ENCODE data around the gene KPTN. TPM values are rescaled to one million over a fixed set of nuclear protein-coding genes. Genes with fewer than 3 reads are reported as not detected.

The KPTN gene
- total and polyA plus RNA-seq, 2 of the 8 experiments (the other 6 are each of a cell fraction or from before 2014, with no cell fraction given): 23.6 to 31.3 TPM

GRCh38 chr19:47514151-47514868 lies 30.3 kb upstream of the KPTN start:
- H2AFZ ChIP-seq (ENCODE audit: low read length): no peak overlapping the region
- peak overlapping the region; percentile 68; the same call in 1 of the 2 replicates for H2BK12ac ChIP-seq (ENCODE audit: low read depth, low read length)
- no peak for TF ChIP-seq NANOG (IDR thresholded peaks at IDR 0.05; ENCODE audit: insufficient read depth, low read depth, low read length, poor library complexity, severe bottlenecking)
- peak; percentile 87 for TF ChIP-seq SAP30 (IDR thresholded peaks at IDR 0.05; ENCODE audit: insufficient read depth, insufficient replicate concordance, low read length)
- DNase-seq (ENCODE audit: low read depth in 1 of 2, low spot score in 2 of 2): no peak
- H2BK120ac ChIP-seq (replicated peaks; ENCODE audit: low read depth, low read length): no peak overlapping the region
- no peak overlapping the region for H2AK5ac ChIP-seq (ENCODE audit: low read depth, low read length)
- H2BK15ac ChIP-seq (ENCODE audit: low read length): no peak overlapping the region
- peak overlapping the region; percentile 81 to 92 (median 85) for H3K9ac ChIP-seq (replicated peaks in 1 of 4; ENCODE audit: extremely low read depth in 1 of 4, low read depth in 3 of 4, low read length in 3 of 4)
- H4K8ac ChIP-seq (ENCODE audit: extremely low read depth, insufficient read depth, low read length): peak overlapping the region; percentile 31; the same call in 1 of the 2 replicates
- peak overlapping the region; percentile 88 to 96 (median 94) for H3K4me3 ChIP-seq (ENCODE audit: extremely low read depth in 1 of 4, insufficient read depth in 2 of 4, low read depth in 3 of 4, low read length in 4 of 4)
- H3K36me3 ChIP-seq (ENCODE audit: control insufficient read depth in 2 of 4, insufficient read depth in 4 of 4, low read length in 3 of 4): no peaks in the 10 kb centered on the region
- H3K23me2 ChIP-seq (ENCODE audit: low read depth, low read length): peaks cover 6% of the 10 kb centered on the region; the same call in 1 of the 2 replicates
- H3K56ac ChIP-seq (replicated peaks; ENCODE audit: insufficient read length, low read depth, low read length): peak overlapping the region; percentile 63
- no peaks in the 10 kb centered on the region for H3K9me3 ChIP-seq (ENCODE audit: insufficient read depth in 2 of 2, low read depth in 1 of 2, low read length in 1 of 2)
- peak overlapping the region; percentile 92 for H2BK5ac ChIP-seq (ENCODE audit: low read depth, low read length)
- WGBS, 2 experiments (ENCODE audit: extremely low coverage in 1 of 2, insufficient coverage in 1 of 2, insufficient read length in 1 of 2, insufficient replicate concordance in 2 of 2, low coverage in 1 of 2, low lambda C conversion rate in 2 of 2, missing lambda C conversion rate in 1 of 2): 12% methylated on average over 36 of the region's 40 CpGs; no CpG with 5 or more reads in 1 of the 2 experiments
- peak overlapping the region; percentile 34 for H4K5ac ChIP-seq (ENCODE audit: insufficient read length, low read depth, low read length)
- POLR2A ChIA-PET (ENCODE audit: partially characterized antibody): interaction anchor here (1.1 to 1.7 kb wide), 3 partner anchors 78 to 143 kb away, joined by 3 to 4 read pairs (median 4); no protein-coding TSS in a partner anchor
- H4K20me1 ChIP-seq (replicated peaks in 1 of 2; ENCODE audit: control insufficient read depth in 1 of 2, insufficient read depth in 2 of 2, low read length in 2 of 2): peaks cover 3 to 23% of the 10 kb centered on the region in 2 experiments
- H3K18ac ChIP-seq (ENCODE audit: extremely low read depth, low read length): no peak overlapping the region; the same call in 1 of the 2 replicates
- H3K4ac ChIP-seq (replicated peaks; ENCODE audit: insufficient read length, low read depth, low read length): peak overlapping the region; percentile 59
- no peak overlapping the region for H3K14ac ChIP-seq (ENCODE audit: insufficient read length)
- peaks cover 0 to 3% (median 3%) of the 10 kb centered on the region in 4 experiments; a peak in 5 of 7 replicates for H3K4me1 ChIP-seq (replicated peaks in 1 of 4; ENCODE audit: control insufficient read depth in 3 of 4, insufficient read depth in 4 of 4, low read length in 3 of 4)
- peaks cover 25% of the 10 kb centered on the region for H3K79me1 ChIP-seq (ENCODE audit: low read depth, low read length)
- H4K91ac ChIP-seq (replicated peaks; ENCODE audit: insufficient read length, low read length): no peak overlapping the region
- CTCF ChIA-PET (ENCODE audit: partially characterized antibody): interaction anchor here (0.6 to 2.9 kb wide), 10 partner anchors 11 to 274 kb away, joined by 3 to 15 read pairs (median 5); no protein-coding TSS in a partner anchor
- no peak for FAIRE-seq
- H2BK20ac ChIP-seq (ENCODE audit: low read length): no peak overlapping the region
- H3K27me3 ChIP-seq (replicated peaks in 1 of 4; ENCODE audit: control insufficient read depth in 3 of 4, extremely low read depth in 1 of 4, insufficient read depth in 3 of 4, low read length in 3 of 4): no peaks in the 10 kb centered on the region
- H3K79me2 ChIP-seq (ENCODE audit: control insufficient read depth in 1 of 2, insufficient read depth in 2 of 2, low read length in 2 of 2): peaks cover 6 to 52% of the 10 kb centered on the region in 2 experiments; a peak in 3 of 4 replicates
- H3K23ac ChIP-seq (ENCODE audit: insufficient read length): no peak overlapping the region
- H3K4me2 ChIP-seq (ENCODE audit: insufficient read depth in 1 of 2, low read depth in 2 of 2, low read length in 2 of 2): peak overlapping the region; percentile 81 to 90
- peak overlapping the region; percentile 60; the same call in 1 of the 2 replicates for H3K27ac ChIP-seq (ENCODE audit: low read depth, low read length)

All from H1 (cell line).